HuH-7.5 (cell line): Measurements from ENCODE around the gene FYN.
"Not testable (repeated sequence)": the region's sequence is repeated elsewhere in the genome, so short reads cannot be mapped to it uniquely, and the experiment has no call there.

Experiments
- DNase-seq: peaks from one replicate; pipeline ENCODE4 v3.0.0; 2011; ENCODE audit warnings: low spot score

The FYN gene

GRCh38 chr6:111850295-111850937 is 22.8 kb downstream of the FYN start:
- no peak for DNase-seq

GRCh38 chr6:111849298-111849697 is 24.0 kb downstream of the FYN start:
- DNase-seq: no peak

- DNase-seq: no peak
These were observed 24.9 kb downstream of the FYN start for GRCh38 chr6:111848262-111848812.

GRCh38 chr6:111846492-111847409 is 26.5 kb downstream of the FYN start:
- DNase-seq: no peak

GRCh38 chr6:111846066-111846465 is 27.2 kb downstream of the FYN start:
- DNase-seq: no peak

GRCh38 chr6:111845441-111845871 is 27.8 kb downstream of the FYN start:
- DNase-seq: no peak

- DNase-seq: no peak
These were observed 28.3 kb downstream of the FYN start for GRCh38 chr6:111844921-111845320.

- no peak for DNase-seq
These were observed 28.9 kb downstream of the FYN start for GRCh38 chr6:111844376-111844775.

- DNase-seq: no peak
These were observed 29.7 kb downstream of the FYN start for GRCh38 chr6:111843347-111844147.

GRCh38 chr6:111842891-111843290 is 30.4 kb downstream of the FYN start:
- no peak for DNase-seq

GRCh38 chr6:111842271-111842822 is 30.9 kb downstream of the FYN start:
- DNase-seq: no peak

- no peak for DNase-seq
These were observed 31.4 kb downstream of the FYN start for GRCh38 chr6:111841822-111842221.

- DNase-seq: no peak
These were observed 32.4 kb downstream of the FYN start for GRCh38 chr6:111840803-111841202.

GRCh38 chr6:111838749-111839484 is 34.3 kb downstream of the FYN start:
- DNase-seq: no peak

GRCh38 chr6:111837641-111838500 is 35.4 kb downstream of the FYN start:
- DNase-seq: no peak

GRCh38 chr6:111837007-111837406 is 36.2 kb downstream of the FYN start:
- DNase-seq: no peak

GRCh38 chr6:111835807-111836206 is 37.4 kb downstream of the FYN start:
- no peak for DNase-seq

- not testable (repeated sequence) for DNase-seq
These were observed 37.9 kb downstream of the FYN start for GRCh38 chr6:111835398-111835797.

- no peak for DNase-seq
These were observed 38.9 kb downstream of the FYN start for GRCh38 chr6:111834356-111834755.

- DNase-seq: no peak
These were observed 40.3 kb downstream of the FYN start for GRCh38 chr6:111832833-111833418.
